AML-193 (cell line): ENCODE data around the gene PCDHGB5.
"Not testable (repeated sequence)": the region's sequence is repeated elsewhere in the genome, so short reads cannot be mapped to it uniquely, and the experiment has no call there.

ENCODE experiments used
- DNase-seq, 2 experiments: peaks; one replicate each; lab custom pipeline; 2025; lab: John Stamatoyannopoulos, UW

The PCDHGB5 gene

GRCh38 chr5:141382469-141383294, 15.1 kb upstream of the PCDHGB5 start, which contains the start of gene PCDHGA7:
Gene PCDHGA7 (plus strand): TSS chr5:141382742. CDS start chr5:141382900, 158 bp downstream.
- no peak for DNase-seq

GRCh38 chr5:141383345-141383744, 14.4 kb upstream of the PCDHGB5 start:
- DNase-seq = no peak

DNA sequence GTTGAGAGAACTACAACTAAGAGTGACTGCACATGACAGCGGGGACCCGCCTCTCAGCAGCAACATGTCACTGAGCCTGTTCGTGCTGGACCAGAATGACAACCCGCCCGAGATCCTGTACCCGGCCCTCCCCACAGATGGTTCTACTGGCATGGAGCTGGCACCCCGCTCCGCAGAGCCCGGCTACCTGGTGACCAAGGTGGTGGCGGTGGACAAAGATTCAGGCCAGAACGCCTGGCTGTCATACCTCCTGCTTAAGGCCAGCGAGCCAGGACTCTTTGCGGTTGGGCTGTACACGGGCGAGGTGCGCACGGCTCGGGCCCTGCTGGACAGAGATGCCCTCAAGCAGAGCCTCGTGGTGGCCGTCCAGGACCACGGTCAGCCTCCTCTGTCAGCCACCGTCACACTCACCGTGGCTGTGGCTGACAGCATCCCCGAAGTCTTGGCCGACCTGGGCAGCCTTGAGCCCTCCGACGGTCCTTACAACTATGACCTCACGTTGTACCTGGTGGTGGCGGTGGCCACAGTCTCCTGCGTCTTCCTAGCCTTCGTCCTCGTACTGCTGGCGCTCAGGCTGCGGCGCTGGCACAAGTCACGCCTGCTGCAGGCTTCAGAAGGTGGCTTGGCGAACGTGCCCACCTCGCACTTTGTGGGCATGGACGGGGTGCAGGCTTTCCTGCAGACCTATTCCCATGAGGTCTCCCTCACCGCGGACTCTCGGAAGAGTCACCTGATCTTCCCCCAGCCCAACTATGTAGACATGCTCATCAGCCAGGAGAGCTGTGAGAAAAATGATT, 13.1 kb upstream of the PCDHGB5 start:
- DNase-seq = no peak

- not testable (repeated sequence) for DNase-seq
Observed at GRCh38 chr5:141387557-141388311, 10.0 kb upstream of the PCDHGB5 start, which contains the start of gene PCDHGB4. Gene PCDHGB4 (plus strand): TSS chr5:141387698. CDS start chr5:141387885, 187 bp downstream.

DNA sequence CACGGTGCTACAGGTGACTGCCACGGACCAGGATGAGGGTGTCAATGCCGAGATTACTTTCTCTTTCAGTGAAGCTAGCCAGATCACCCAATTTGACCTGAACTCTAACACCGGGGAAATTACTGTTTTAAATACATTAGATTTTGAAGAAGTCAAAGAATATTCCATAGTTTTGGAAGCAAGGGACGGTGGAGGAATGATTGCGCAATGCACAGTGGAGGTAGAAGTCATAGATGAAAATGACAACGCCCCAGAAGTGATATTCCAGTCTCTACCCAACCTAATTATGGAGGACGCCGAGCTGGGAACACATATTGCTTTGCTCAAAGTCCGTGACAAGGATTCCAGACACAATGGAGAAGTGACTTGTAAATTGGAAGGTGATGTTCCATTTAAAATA, 9.1 kb upstream of the PCDHGB5 start:
- no peak for DNase-seq

DNA sequence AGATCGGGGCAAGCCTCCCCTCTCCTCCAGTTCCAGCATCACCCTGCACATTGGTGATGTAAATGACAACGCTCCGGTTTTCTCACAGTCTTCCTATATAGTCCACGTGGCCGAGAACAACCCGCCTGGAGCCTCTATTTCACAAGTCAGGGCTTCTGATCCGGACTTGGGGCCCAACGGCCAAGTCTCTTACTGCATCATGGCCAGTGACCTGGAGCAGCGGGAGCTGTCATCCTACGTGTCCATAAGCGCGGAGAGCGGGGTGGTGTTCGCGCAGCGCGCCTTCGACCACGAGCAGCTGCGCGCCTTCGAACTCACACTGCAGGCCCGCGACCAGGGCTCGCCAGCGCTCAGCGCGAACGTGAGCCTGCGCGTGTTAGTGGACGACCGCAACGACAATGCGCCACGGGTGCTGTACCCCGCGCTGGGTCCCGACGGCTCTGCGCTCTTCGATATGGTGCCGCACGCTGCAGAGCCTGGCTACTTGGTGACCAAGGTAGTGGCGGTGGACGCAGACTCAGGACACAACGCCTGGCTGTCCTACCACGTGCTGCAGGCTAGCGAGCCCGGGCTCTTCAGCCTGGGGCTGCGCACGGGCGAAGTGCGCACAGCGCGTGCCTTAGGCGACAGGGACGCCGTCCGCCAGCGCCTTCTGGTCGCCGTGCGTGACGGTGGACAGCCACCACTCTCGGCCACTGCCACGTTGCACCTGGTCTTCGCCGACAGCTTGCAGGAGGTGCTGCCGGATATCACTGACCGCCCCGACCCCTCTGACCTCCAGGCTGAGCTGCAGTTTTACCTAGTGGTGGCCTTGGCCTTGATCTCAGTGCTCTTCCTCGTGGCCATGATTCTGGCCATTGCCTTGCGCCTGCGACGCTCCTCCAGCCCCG, 8.3 kb upstream of the PCDHGB5 start:
- no peak for DNase-seq

GRCh38 chr5:141392429-141393198, 5.1 kb upstream of the PCDHGB5 start, which contains the start of gene PCDHGA8:
Gene PCDHGA8 (plus strand): TSS chr5:141392633. CDS start chr5:141392814, 181 bp downstream.
- DNase-seq = peak; percentile 17 to 27

DNA sequence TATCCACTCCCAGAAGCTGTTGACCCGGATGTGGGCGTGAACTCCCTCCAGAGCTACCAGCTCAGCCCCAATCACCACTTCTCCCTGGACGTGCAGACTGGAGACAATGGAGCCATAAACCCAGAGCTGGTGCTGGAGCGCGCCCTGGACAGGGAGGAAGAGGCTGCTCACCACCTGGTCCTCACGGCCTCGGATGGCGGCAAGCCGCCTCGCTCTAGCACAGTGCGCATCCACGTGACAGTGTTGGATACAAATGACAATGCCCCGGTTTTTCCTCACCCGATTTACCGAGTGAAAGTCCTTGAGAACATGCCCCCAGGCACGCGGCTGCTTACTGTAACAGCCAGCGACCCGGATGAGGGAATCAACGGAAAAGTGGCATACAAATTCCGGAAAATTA, 4.5 kb upstream of the PCDHGB5 start:
- DNase-seq = no peak

DNA sequence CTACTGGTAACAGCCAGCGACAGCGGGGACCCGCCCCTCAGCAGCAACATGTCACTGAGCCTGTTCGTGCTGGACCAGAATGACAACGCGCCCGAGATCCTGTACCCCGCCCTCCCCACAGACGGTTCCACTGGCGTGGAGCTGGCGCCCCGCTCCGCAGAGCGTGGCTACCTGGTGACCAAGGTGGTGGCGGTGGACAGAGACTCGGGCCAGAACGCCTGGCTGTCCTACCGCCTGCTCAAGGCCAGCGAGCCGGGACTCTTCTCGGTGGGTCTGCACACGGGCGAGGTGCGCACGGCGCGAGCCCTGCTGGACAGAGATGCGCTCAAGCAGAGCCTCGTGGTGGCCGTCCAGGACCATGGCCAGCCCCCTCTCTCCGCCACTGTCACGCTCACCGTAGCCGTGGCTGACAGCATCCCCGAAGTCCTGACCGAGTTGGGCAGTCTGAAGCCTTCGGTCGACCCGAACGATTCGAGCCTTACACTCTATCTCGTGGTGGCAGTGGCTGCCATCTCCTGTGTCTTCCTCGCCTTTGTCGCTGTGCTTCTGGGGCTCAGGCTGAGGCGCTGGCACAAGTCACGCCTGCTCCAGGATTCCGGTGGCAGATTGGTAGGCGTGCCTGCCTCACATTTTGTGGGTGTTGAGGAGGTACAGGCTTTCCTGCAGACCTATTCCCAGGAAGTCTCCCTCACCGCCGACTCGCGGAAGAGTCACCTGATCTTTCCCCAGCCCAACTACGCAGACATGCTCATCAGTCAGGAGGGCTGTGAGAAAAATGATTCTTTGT, 3.2 kb upstream of the PCDHGB5 start:
- DNase-seq = not testable (repeated sequence)

DNA sequence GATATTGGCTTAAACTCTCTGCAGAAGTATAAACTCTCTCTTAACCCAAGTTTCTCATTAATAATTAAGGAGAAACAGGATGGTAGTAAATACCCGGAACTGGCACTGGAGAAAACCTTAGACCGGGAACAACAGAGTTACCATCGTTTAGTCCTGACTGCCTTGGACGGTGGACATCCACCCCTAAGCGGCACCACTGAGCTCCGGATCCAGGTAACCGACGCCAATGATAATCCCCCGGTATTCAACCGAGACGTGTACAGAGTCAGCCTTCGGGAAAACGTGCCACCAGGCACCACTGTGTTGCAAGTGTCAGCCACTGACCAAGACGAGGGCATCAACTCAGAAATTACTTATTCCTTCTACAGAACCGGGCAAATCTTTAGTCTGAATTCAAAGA, 861 bp downstream of the PCDHGB5 start:
- DNase-seq = no peak

GRCh38 chr5:141399555-141400258, 2.0 kb downstream of the PCDHGB5 start:
- no peak for DNase-seq

DNA sequence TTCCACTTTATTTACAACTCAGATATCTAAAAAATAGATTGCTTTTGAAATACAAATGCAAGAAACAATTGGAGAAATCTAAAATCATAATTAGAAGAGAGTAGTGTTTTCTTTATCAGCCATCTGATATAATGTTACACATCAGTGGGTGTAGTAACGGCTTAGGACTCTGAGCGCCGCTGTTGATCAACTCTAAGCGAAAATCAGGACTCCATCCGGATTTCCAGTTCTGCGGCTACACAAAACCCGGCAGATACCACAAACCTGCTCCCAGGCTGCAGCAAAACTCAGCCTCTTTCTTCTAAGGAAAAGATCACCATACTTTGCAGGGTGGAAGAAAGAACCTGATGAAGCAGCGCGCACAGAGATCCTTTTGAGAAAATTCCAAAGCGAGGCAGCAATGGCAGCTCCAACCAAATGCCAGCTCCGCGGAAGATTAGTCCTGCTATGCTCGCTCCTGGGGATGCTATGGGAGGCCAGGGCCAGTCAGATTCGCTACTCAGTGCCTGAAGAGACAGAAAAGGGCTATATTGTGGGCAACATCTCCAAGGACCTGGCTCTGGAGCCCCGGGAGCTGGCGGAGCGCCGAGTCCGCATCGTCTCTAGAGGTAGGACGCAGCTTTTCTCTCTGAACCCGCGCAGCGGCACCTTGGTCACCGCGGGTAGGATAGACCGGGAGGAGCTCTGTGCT, 5.0 kb downstream of the PCDHGB5 start, which contains the start of gene PCDHGA9:
PCDHGA9 (plus strand) TSS at position 226 of the 691 bp plus-strand sequence; CDS start at position 401, 175 bp downstream.
- peak; percentile 17 to 19 for DNase-seq

DNA sequence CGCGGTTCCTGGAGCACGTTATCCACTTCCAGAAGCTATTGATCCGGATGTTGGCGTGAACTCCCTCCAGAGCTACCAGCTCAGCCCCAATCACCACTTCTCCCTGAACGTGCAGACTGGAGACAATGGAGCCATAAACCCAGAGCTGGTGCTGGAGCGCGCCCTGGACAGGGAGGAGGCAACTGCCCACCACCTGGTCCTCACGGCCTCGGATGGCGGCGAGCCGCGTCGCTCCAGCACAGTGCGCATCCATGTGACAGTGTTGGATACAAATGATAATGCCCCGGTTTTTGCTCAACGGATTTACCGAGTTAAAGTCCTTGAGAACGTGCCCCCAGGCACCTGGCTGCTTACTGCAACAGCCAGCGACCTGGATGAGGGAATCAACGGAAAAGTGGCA, 5.6 kb downstream of the PCDHGB5 start:
- no peak for DNase-seq

DNA sequence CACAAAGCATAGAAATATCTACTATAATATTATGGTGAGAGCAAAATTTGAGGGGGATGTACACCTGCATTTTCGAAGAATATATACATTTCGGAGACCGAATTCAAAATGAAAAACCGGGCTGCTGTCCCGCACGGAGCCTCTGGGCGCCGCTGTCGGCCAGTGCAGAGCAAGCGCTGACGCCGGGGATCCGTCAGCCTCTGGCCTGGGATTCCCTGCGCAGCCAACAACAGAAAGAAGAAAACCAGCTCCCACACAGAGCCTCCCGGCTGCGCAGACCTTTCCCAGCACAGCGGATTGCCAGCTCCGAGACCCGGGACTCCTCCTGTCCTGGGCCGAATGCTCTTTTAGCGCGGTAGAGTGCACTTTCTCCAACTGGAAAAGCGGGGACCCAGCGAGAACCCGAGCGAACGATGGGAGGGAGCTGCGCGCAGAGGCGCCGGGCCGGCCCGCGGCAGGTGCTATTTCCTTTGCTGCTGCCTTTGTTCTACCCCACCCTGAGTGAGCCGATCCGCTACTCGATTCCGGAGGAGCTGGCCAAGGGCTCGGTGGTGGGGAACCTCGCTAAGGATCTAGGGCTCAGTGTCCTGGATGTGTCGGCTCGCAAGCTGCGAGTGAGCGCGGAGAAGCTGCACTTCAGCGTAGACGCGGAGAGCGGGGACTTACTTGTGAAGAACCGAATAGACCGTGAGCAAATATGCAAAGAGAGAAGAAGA, 10.2 kb downstream of the PCDHGB5 start, which contains the start of gene PCDHGB6:
PCDHGB6 (plus strand) TSS at position 232 of the 716 bp plus-strand sequence; CDS start at position 414, 182 bp downstream.
- not testable (repeated sequence) for DNase-seq

DNA sequence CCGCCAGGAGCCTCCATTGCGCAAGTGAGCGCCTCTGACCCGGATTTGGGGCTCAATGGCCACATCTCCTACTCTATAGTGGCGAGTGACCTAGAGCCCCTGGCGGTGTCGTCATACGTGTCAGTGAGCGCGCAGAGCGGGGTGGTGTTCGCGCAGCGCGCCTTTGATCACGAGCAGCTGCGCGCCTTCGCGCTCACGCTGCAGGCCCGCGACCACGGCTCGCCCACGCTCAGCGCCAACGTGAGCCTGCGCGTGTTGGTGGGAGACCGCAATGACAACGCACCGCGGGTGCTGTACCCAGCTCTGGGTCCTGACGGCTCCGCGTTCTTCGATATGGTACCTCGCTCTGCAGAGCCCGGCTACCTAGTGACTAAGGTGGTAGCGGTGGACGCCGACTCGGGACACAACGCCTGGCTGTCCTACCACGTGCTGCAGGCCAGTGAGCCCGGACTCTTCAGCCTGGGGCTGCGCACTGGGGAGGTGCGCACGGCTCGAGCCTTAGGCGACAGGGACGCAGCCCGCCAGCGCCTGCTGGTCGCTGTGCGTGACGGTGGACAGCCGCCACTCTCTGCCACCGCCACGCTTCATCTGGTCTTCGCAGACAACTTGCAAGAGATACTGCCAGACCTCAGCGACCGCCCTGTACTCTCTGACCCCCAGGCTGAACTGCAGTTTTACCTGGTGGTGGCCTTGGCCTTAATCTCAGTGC, 12.0 kb downstream of the PCDHGB5 start:
- no peak for DNase-seq

- no peak for DNase-seq
Observed at GRCh38 chr5:141411575-141411974, 13.8 kb downstream of the PCDHGB5 start.
